ENCODE results near the gene IQCM.

Gene IQCM

GRCh38 chr4:149711593-149712365 lies 103.9 kb downstream of the IQCM start:
- DNase-seq (ENCODE audit: low read depth in 2 of 2, low spot score in 1 of 2) = no peak

GRCh38 chr4:149709640-149710039 lies 106.0 kb downstream of the IQCM start:
- no peak for DNase-seq (ENCODE audit: low read depth in 2 of 2, low spot score in 1 of 2)

- DNase-seq (ENCODE audit: low read depth in 2 of 2, low spot score in 1 of 2) = no peak
These were observed 107.0 kb downstream of the IQCM start for GRCh38 chr4:149708513-149709130.

- DNase-seq (ENCODE audit: low read depth in 2 of 2, low spot score in 1 of 2) = no peak
These were observed 107.8 kb downstream of the IQCM start for GRCh38 chr4:149707862-149708261.

- DNase-seq (ENCODE audit: low read depth in 2 of 2, low spot score in 1 of 2) = no peak
These were observed 108.7 kb downstream of the IQCM start for GRCh38 chr4:149706942-149707341.

GRCh38 chr4:149702414-149703293 lies 113.0 kb downstream of the IQCM start:
- no peak for DNase-seq (ENCODE audit: low read depth in 2 of 2, low spot score in 1 of 2)

GRCh38 chr4:149701435-149702156 lies 114.0 kb downstream of the IQCM start:
- no peak for DNase-seq (ENCODE audit: low read depth in 2 of 2, low spot score in 1 of 2)

- DNase-seq (ENCODE audit: low read depth in 2 of 2, low spot score in 1 of 2) = no peak
These were observed 115.4 kb downstream of the IQCM start for GRCh38 chr4:149700272-149700671.

GRCh38 chr4:149699642-149700041 lies 116.0 kb downstream of the IQCM start:
- DNase-seq (ENCODE audit: low read depth in 2 of 2, low spot score in 1 of 2) = no peak

GRCh38 chr4:149690726-149691125 lies 124.9 kb downstream of the IQCM start:
- no peak for DNase-seq (ENCODE audit: low read depth in 2 of 2, low spot score in 1 of 2)

- no peak for DNase-seq (ENCODE audit: low read depth in 2 of 2, low spot score in 1 of 2)
These were observed 131.1 kb downstream of the IQCM start for GRCh38 chr4:149684516-149684915.

- DNase-seq (ENCODE audit: low read depth in 2 of 2, low spot score in 1 of 2) = no peak
These were observed 139.6 kb downstream of the IQCM start for GRCh38 chr4:149676076-149676475.

GRCh38 chr4:149645790-149646189 lies 169.9 kb downstream of the IQCM start:
- no peak for DNase-seq (ENCODE audit: low read depth in 2 of 2, low spot score in 1 of 2)

- DNase-seq (ENCODE audit: low read depth in 2 of 2, low spot score in 1 of 2) = no peak
These were observed 177.6 kb downstream of the IQCM start for GRCh38 chr4:149638073-149638472.

- no peak for DNase-seq (ENCODE audit: low read depth in 2 of 2, low spot score in 1 of 2)
These were observed 181.3 kb downstream of the IQCM start for GRCh38 chr4:149634368-149634767.

GRCh38 chr4:149631629-149632028 lies 184.0 kb downstream of the IQCM start:
- no peak for DNase-seq (ENCODE audit: low read depth in 2 of 2, low spot score in 1 of 2)

- no peak for DNase-seq (ENCODE audit: low read depth in 2 of 2, low spot score in 1 of 2)
These were observed 185.6 kb downstream of the IQCM start for GRCh38 chr4:149630064-149630463.

- DNase-seq (ENCODE audit: low read depth in 2 of 2, low spot score in 1 of 2) = no peak
These were observed 209.9 kb downstream of the IQCM start for GRCh38 chr4:149605601-149606378.

- DNase-seq (ENCODE audit: low read depth in 2 of 2, low spot score in 1 of 2) = no peak
These were observed 210.8 kb downstream of the IQCM start for GRCh38 chr4:149604827-149605226.

GRCh38 chr4:149595500-149595899 lies 220.1 kb downstream of the IQCM start:
- no peak for DNase-seq (ENCODE audit: low read depth in 2 of 2, low spot score in 1 of 2)

Data from stimulated activated CD8-positive, alpha-beta memory T cell treated with anti-CD3 and anti-CD28 coated beads, Interleukin-4, amount 100 ng/mL, for 1 hour (primary cell).